ENCODE results near the gene ERBB4.
A peak's percentile ranks its signal among the peaks of the same experiment; 100 is the strongest.
"Not testable (repeated sequence)": the region's sequence is repeated elsewhere in the genome, so short reads cannot be mapped to it uniquely, and the experiment has no call there.

The ERBB4 gene

GRCh38 chr2:212227755-212228154 lies 310.8 kb downstream of the ERBB4 start:
- FAIRE-seq, result no peak
- peak; percentile 27 for DNase-seq (ENCODE audit: low spot score)

DNA sequence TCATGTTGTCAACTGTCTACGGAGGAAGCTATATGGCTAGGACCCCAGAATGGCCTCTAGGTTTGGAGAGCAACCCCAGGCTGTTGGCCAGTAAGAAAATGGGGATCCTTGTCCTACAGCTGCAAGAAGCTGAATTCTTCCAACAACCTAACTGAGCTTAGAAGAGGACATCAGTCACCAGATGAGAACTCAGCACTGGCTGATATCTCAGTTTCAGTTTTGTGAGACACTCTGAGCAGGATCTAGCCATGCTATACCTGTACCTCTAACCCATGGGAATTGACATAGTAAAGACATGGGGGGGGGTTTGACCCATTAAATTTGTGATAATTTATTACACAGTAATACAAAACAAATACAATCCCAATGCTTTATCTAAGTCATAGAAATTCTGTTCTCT lies 312.5 kb downstream of the ERBB4 start:
- FAIRE-seq (no peak), DNase-seq (ENCODE audit: low spot score) (no peak)

DNA sequence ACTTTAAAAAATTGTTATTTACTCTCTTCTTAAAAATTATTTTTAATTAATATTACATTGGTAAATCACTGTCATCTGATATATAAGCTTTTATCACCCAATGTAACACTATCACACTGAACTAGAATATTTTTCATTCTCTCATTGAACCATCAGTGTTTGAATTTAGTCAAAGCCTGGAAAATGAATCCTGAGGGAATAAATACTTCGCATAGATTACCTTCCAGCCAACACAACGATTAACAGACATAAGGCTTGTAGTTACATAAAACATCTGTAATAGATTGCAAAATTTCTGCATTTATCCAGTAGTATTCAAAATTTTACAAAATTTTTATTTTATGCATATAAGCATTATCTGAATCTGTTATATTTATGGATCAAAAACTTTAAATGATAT lies 314.9 kb downstream of the ERBB4 start:
- FAIRE-seq (no peak), DNase-seq (ENCODE audit: low spot score) (no peak)

DNA sequence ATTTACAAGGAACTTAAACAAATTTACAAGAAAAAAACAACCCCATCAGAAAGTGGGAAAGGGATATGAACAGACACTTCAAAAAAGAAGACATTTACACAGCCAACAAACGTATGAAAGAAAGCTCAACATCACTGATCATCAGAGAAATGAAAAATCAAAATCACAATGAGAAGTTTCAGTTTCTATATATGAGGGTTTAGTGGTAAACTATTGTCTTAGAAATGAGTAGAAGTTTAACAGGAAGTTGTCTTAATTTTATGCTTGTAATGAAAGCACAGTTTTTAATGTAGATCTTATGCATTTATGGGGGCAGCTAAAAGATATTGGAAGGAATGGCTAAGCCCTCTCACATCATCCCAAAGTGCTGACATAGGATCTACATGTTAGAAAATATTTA lies 325.4 kb downstream of the ERBB4 start:
- FAIRE-seq (no peak), DNase-seq (ENCODE audit: low spot score) (no peak)

- FAIRE-seq, result no peak
- DNase-seq (ENCODE audit: low spot score), result no peak
Measured at GRCh38 chr2:212208467-212208866, 330.1 kb downstream of the ERBB4 start.

DNA sequence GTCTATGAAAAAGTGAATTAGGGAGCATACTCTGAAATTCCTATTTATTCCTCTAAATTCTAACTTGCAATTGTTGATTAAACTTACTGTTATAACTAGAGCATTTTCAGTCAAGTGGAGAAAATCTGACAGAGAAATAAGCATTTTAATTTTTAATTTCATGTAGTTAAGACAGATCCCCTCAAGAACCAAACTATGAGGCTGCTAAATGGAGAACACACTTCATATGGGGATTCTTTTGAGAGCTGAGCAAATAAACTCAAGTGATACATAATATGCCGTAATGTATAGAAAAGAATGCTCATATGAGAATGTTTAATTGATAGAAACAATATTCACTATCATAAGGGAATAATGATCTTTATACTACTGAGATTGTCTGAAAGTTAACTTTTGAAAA lies 340.8 kb downstream of the ERBB4 start:
- no peak for FAIRE-seq

DNA sequence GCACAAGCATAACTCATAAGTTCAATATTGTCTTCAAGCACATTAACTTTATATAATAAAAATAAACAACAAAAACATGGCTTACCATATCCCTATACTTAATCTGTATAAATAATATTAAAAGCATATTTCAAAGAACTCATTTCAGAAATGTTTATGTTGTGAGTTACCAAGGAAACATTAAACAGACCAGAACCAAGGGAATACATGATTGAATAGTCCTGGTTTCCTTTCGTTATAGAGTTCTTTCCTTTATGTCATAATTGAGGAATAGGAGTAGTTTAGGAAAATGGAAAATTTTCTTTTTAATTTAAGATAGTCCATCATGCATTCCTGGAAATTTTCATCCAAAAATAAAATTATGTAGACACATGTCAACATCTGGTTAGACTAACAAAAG lies 343.0 kb downstream of the ERBB4 start:
- no peak for DNase-seq (ENCODE audit: low spot score)
- FAIRE-seq, result no peak

More for the DNA sequence above, 340.8 kb downstream of the ERBB4 start:
- DNase-seq (ENCODE audit: low spot score), result no peak

DNA sequence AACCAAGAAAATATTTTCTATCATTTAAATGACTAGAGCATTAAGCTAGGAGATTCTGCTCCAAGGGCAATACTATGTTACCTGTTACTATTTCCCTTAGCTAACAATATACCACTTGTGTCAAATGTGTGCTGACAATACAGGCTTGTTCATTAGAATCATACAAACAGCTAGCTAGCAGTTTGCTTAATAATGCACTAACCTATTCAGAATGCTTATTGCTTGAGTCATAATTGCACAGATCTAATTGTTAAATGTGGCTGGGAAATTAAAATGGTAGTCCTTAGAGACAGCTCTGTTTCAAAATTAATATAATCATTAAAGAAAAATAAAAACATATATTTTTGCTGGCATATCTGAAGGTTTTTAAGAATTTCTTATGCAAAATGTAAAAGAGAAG lies 344.2 kb downstream of the ERBB4 start:
- no peak for FAIRE-seq
- DNase-seq (ENCODE audit: low spot score), result no peak

DNA sequence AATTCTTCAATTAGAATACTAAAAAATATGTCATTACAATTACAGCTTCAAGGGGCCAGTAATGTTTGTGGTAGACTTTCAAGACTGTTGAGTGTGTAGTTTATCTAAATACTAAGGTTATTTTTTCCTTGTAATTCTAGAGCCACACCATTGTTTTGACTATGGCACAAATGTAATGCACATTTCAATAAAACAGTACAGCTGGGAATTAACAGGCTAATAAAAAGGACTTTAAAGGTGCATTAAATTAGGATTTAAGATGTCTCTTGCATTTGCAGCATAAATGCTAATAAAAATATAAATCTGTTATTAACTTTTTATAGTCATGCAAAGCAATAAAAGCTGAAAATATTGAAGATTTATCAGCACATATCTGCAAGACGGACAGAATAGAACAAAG lies 344.8 kb downstream of the ERBB4 start:
- DNase-seq (ENCODE audit: low spot score) (no peak), FAIRE-seq (no peak)

DNA sequence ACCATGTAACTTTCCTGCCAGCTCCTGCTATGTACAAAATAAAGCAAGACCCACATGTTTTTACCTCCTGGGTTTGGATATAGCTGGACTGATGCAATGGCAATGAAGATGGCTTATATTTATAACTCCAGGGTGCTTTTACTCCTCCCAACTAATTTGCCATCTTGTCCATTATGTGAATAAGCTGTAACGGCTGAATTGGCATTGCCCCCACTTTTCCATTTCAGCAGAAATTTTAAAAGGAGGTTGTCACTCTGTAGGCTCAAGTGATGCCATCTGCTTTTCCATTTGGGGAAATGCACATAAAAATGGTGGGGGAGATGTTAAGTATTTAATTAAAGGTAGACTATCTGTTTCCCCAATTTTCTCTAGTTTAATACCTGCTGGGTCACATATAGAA lies 345.5 kb downstream of the ERBB4 start:
- FAIRE-seq, result no peak
- DNase-seq (ENCODE audit: low spot score), result no peak

DNA sequence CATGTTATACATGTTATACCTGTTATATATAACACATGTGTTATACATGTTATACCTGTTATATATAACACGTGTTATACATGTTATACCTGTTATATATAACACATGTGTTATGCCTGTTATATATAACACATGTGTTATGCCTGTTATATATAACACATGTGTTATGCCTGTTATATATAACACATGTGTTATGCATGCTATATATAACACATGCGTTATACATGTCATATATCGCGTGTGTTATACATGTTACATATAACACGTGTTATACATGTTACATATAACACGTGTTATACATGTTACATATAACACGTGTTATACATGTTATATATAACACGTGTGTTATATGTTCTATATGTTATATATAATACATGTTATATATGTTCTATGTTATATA lies 347.2 kb downstream of the ERBB4 start:
- FAIRE-seq; DNase-seq (ENCODE audit: low spot score): not testable (repeated sequence)

DNA sequence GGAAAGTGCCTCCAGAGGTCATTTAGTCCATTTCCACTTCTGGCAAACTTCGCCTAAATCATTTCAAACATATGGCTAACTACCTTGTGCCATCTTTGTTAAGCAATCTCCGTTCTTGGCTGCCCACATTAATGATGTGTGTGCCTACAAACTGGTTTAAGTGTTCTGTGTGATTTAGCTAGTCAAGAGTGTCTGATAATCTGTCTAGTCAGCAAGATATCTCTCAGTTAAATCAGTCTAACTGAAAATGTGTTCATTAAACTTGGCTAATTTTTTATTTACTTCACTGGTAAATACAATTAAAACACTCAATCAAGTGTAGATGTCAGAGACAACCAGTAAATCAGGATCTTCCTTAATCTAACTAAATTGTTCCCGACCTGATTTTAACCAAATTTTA lies 352.4 kb downstream of the ERBB4 start:
- FAIRE-seq, result no peak
- no peak for DNase-seq (ENCODE audit: low spot score)

- no peak for FAIRE-seq
- no peak for DNase-seq (ENCODE audit: low spot score)
Measured at GRCh38 chr2:212181646-212182045, 357.0 kb downstream of the ERBB4 start.

DNA sequence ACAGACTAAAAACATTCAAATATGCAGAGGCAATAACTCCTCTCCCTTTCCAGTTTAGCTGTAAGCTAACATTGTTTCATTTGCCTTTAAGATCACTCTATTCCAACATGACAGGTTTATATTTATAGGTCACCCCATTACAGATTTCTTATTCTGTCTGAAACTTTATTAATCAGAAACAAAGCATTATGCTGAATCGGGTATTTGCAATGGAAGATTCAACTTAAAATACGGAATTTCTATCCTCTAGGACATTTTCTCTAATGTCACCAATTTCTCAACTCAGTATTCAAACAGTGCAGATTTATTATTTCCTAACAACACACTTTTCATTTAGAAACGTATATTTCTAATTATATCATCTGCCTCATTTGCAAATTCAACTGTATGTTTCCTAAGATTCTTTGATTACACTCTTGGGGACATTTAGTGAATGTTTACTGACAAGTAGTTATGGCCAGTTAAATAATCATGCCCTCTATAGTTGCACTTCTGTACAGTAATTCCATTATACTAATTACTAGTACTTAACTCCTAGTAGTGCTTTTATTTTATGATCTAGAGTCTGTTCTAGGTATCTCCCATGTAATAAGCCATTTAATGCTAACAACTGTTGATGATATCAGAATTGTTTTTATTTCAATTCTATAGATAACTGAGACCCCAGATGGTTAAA lies 358.1 kb downstream of the ERBB4 start:
- DNase-seq (ENCODE audit: low spot score) (no peak), FAIRE-seq (no peak)

DNA sequence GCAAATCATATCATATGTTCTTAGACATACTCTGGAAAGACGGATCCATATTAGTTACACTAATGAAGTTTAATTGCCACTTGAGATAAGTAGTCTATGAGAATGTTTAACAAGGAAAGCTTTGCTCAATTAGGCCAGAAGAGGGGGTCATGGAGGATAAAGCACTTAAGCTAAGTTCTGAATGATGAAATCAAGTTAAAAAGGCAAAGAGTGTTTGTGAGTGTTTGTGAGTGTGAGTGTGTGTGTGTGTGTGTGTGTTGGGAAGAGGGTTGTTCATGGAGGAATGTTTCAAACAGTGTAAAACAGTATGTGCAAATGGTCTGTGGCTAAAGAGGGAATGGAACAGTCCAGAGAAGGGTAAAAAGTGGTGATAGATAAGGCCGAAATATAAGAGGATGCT lies 360.9 kb downstream of the ERBB4 start:
- FAIRE-seq, result no peak
- no peak for DNase-seq (ENCODE audit: low spot score)

GRCh38 chr2:212176151-212176550 lies 362.5 kb downstream of the ERBB4 start:
- no peak for FAIRE-seq
- no peak for DNase-seq (ENCODE audit: low spot score)

DNA sequence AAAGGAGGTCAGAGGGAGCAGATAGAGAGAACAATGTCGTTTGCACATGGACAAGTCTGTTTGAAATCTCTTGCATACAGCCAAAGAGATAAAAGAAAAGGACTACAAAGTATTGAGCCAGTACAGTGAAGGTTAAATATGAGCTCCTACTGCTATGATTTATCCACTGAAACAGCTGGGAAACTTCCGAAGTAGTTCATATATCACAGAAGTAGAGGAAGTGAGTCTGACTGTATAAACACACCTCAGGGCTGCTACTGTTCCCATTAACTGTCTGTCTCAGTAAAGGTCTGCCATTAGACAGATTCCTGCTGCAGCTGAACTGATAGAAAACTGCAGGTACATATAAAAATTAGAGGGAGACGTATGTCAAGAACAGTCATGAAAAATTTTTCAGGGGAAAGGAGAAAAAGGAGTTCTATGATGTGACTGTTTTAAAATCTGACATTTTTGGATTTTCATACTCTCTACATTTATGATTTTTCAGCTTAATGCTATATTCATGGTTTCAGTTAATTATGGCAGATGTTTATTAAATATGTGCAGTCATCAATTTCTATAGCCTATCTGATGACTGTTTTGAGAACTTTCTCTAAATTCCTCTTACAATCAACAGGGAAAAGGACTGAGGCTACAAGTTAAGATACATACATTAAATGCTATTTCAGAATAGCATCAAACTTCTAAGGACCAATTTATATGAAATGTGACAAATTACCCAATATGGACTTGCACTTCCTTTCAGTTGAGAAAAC lies 364.7 kb downstream of the ERBB4 start:
- DNase-seq (ENCODE audit: low spot score) (no peak), FAIRE-seq (no peak)

GRCh38 chr2:212173331-212173730 lies 365.3 kb downstream of the ERBB4 start:
- DNase-seq (ENCODE audit: low spot score) (no peak), FAIRE-seq (no peak)

DNA sequence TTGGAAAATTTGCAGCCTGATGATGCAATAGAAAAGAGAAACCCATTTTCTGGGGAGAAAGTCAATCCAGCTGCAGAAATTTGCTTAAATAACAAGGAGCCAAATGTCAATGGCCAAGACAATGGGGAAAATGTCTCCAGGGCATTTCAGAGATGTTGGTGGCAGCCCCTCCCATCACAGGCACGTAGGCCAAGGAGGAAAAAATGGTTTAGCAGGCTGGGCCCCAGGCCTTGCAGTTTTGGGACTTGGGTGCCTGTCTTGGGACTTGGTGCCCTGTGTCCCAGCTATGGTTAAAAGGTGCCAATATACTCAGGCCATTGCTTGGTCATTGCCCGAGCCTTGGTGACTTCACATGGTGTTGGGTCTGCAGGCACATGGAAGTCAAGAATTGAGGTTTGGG lies 368.2 kb downstream of the ERBB4 start:
- no peak for FAIRE-seq
- DNase-seq (ENCODE audit: low spot score), result no peak

GRCh38 chr2:212158081-212158480 lies 380.5 kb downstream of the ERBB4 start:
- DNase-seq (ENCODE audit: low spot score), result no peak
- FAIRE-seq, result no peak

- DNase-seq (ENCODE audit: low spot score) (no peak), FAIRE-seq (no peak)
Measured at GRCh38 chr2:212157012-212157411, 381.6 kb downstream of the ERBB4 start.

DNA sequence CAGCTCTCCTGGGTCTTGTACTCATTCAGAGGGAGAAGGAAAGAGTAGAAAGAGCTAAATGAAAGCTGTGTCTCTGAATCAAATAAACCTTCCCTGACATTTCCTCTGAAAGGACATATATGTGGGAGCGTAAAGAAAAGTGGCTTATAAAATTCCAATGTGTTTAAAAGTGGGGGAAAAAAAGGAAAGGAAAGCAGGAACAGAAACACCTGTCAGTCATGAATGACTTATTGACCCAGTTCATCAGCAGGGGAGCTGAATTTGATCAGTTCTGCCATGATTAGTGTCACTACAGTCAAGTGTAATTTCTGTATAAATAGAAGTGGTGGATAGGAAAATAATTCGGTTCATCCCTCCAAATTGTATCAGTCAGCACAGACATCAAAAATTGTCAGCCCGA lies 382.5 kb downstream of the ERBB4 start:
- no peak for DNase-seq (ENCODE audit: low spot score)
- no peak for FAIRE-seq

- no peak for FAIRE-seq
- DNase-seq (ENCODE audit: low spot score), result no peak
Measured at GRCh38 chr2:212154477-212154878, 384.1 kb downstream of the ERBB4 start.

Data from urothelium cell line (cell line).